ENCODE data around the gene KANSL1. TPM values are rescaled to one million over a fixed set of nuclear protein-coding genes. Genes with fewer than 3 reads are reported as not detected.

The KANSL1 gene
- total RNA-seq, 2 donors from 2014 or later: 26.6 to 29.2 TPM

DNA sequence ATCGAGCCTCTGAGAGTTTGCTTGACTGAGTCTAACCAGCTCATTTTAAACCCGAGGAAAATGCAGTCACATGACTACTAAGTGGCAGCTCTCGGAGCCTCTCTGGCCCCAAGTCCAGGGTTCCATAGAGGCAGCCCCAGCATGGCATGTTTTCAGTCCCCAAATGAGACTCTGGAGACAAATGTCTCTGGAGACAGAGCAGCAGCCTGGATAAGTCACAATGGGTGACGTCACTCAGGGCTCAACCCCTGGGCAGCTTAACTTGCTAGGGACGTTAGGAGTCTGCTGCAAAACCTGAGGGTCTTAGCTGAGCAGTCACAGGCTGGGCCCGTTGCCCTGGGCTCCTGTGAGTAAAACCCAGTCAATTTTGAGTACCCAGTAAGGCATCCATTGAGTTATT lies 201.1 kb downstream of the KANSL1 start:
- Histone ChIP-seq H3K36me3 (no peaks in the 10 kb centered on the region), H3K27me3 (no peaks in the 10 kb centered on the region)
- DNase-seq (ENCODE audit: low spot score): no peak

DNA sequence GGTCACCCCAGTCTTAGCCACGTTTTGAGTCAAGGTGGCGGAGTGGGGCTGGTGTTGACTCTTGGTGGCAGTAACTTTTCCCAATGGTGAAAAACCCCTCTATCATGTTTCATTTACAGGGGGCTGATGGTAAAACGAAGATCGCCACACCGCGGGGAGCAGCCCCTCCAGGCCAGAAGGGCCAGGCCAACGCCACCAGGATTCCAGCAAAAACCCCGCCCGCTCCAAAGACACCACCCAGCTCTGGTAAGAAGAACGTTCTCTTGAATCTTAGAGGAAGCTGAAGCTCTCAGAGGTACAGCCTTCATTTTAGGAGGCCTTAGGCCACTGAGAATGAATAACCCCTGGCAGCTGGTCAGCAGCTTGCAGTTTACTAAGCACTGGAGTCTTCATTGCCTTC lies 201.9 kb downstream of the KANSL1 start:
- DNase-seq (ENCODE audit: low spot score): no peak
- Histone ChIP-seq H3K27ac (no peak overlapping the region), H3K36me3 (no peaks in the 10 kb centered on the region)

More for the DNA sequence above, 201.1 kb downstream of the KANSL1 start:
- no peak for TF ChIP-seq CTCF (IDR thresholded peaks at IDR 0.05)
- no peaks in the 10 kb centered on the region for H3K9me3 ChIP-seq
- no peak overlapping the region for H3K27ac ChIP-seq
- H3K4me1 ChIP-seq: no peaks in the 10 kb centered on the region
- H3K4me3 ChIP-seq: no peak overlapping the region

DNA sequence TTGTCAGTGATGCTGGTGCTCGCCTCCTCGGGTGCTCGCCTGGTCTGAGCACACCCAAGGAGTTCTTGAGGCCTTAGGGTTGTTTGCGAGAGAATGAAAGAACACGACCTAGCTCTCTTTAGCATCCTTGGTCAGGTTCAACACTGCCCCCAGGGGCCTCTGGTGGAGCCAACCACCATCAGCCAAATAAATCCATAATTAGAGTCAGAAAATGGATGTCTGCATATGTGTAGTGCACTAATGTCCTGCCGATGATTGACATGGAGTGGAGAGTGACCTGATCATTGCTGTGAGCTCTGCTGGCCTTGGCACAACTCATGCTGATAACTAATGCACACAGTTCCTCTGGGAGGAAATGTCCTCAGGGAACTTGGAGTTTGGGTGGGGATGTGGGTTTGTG lies 202.3 kb downstream of the KANSL1 start:
- no peak overlapping the region for H3K4me3 ChIP-seq
- no peak for TF ChIP-seq CTCF (IDR thresholded peaks at IDR 0.05)

More for the DNA sequence above, 201.9 kb downstream of the KANSL1 start:
- Histone ChIP-seq H3K9me3 (no peaks in the 10 kb centered on the region), H3K27me3 (no peaks in the 10 kb centered on the region), H3K4me1 (no peaks in the 10 kb centered on the region), H3K4me3 (no peak overlapping the region)
- no peak for TF ChIP-seq CTCF (IDR thresholded peaks at IDR 0.05)

GRCh38 chr17:45989759-45990158 lies 203.5 kb downstream of the KANSL1 start:
- no peak for TF ChIP-seq CTCF (IDR thresholded peaks at IDR 0.05)
- no peaks in the 10 kb centered on the region for H3K9me3 ChIP-seq
- no peaks in the 10 kb centered on the region for H3K27me3 ChIP-seq
- H3K27ac ChIP-seq: no peak overlapping the region
- no peaks in the 10 kb centered on the region for H3K36me3 ChIP-seq
- no peak overlapping the region for H3K4me3 ChIP-seq
- DNase-seq (ENCODE audit: low spot score): no peak
- H3K4me1 ChIP-seq: no peaks in the 10 kb centered on the region

More for the DNA sequence above, 202.3 kb downstream of the KANSL1 start:
- no peaks in the 10 kb centered on the region for H3K9me3 ChIP-seq
- no peaks in the 10 kb centered on the region for H3K27me3 ChIP-seq
- no peak for DNase-seq (ENCODE audit: low spot score)
- H3K27ac ChIP-seq: no peak overlapping the region
- no peaks in the 10 kb centered on the region for H3K36me3 ChIP-seq
- no peaks in the 10 kb centered on the region for H3K4me1 ChIP-seq

DNA sequence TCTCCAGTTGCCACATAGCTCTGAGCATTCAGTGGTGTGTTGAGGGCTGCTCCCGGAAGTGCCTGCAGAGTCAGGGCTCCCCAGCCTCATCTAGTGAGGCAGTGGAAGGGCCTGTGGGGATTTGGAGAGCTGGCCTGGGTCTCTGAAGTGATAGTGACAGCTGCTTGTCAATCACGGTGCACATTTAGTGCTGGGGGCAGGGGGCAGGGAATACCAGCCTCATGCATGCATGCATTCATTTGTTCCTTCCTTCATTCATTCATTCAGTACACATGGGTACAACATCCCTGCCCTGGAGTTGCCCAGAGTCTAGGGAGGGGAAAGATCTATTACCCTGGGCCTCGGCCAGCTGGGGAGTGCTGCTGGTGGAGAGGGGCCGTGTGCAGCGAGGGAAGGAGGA lies 205.5 kb downstream of the KANSL1 start:
- Histone ChIP-seq H3K4me3 (no peak overlapping the region), H3K9me3 (no peaks in the 10 kb centered on the region), H3K27ac (no peak overlapping the region), H3K27me3 (no peaks in the 10 kb centered on the region), H3K4me1 (no peaks in the 10 kb centered on the region), H3K36me3 (no peaks in the 10 kb centered on the region)
- TF ChIP-seq CTCF (IDR thresholded peaks at IDR 0.05): no peak
- no peak for DNase-seq (ENCODE audit: low spot score)

GRCh38 chr17:45986056-45986455 lies 207.2 kb downstream of the KANSL1 start:
- Histone ChIP-seq H3K27me3 (no peaks in the 10 kb centered on the region), H3K4me3 (no peak overlapping the region), H3K9me3 (no peaks in the 10 kb centered on the region), H3K27ac (no peak overlapping the region), H3K36me3 (no peaks in the 10 kb centered on the region), H3K4me1 (no peaks in the 10 kb centered on the region)
- DNase-seq (ENCODE audit: low spot score): no peak
- no peak for TF ChIP-seq CTCF (IDR thresholded peaks at IDR 0.05)

Measured in right atrium auricular region (tissue), 2 donors.